IMR-90 (cell line): ENCODE data around the gene OR7C1. TPM values are rescaled to one million over a fixed set of nuclear protein-coding genes. Genes with fewer than 3 reads are reported as not detected.

Experiments used
- ATAC-seq: fragments of 200-7000 bp; cut with Tn5 transposase; 2 replicates; pipeline ENCODE4 v1.9.1; 2020; ENCODE audit warnings: low read depth, mild to moderate bottlenecking, moderate library complexity
- BruUV-seq: library from RNA; stranded (reverse); fragments of 400-500 nt; replicated peaks from 2 replicates; lab custom pipeline; 2021; lab: Mats Ljungman, UMichigan
- CTCF ChIA-PET: fragments of 300-600 bp; formaldehyde crosslinking; extraction: SDS; loops from one replicate; lab custom pipeline; 2021; ENCODE audit warnings: antibody characterized with exemption; lab: Yijun Ruan, JAX
- POLR2A ChIA-PET: fragments of 300-600 bp; sonication (Branson Sonifier 250); formaldehyde crosslinking; loops from one replicate; lab custom pipeline; 2022; ENCODE audit warnings: antibody characterized with exemption; ENCODE audit not compliant: unreplicated experiment; lab: Charles Lee
- DNase-seq: peaks from one replicate; pipeline ENCODE4 v3.0.0; 2013
- H2AFZ ChIP-seq: replicated peaks from 2 replicates; pipeline ENCODE3; 2013; ENCODE audit warnings: low read length, mild to moderate bottlenecking; ENCODE audit not compliant: poor library complexity
- H2AK5ac ChIP-seq: 2 replicates; pipeline ENCODE4 v1.6.1; 2013; ENCODE audit warnings: low read depth, low read length, inconsistent platforms
- H2AK9ac ChIP-seq: replicated peaks from 2 replicates; pipeline ENCODE3; 2013; ENCODE audit warnings: mild to moderate bottlenecking, low read depth, low read length, moderate library complexity; ENCODE audit not compliant: poor library complexity
- H2BK120ac ChIP-seq: 2 replicates; pipeline ENCODE4 v1.6.1; 2013; ENCODE audit warnings: low read depth, low read length, inconsistent platforms
- H2BK15ac ChIP-seq: 3 replicates; pipeline ENCODE4 v1.6.1; 2013; ENCODE audit warnings: low read depth, low read length, inconsistent platforms
- H2BK20ac ChIP-seq: 2 replicates; pipeline ENCODE4 v1.6.1; 2013; ENCODE audit warnings: low read depth, mild to moderate bottlenecking, inconsistent platforms, low read length, moderate library complexity
- H2BK5ac ChIP-seq: 2 replicates; pipeline ENCODE4 v1.6.1; 2013; ENCODE audit warnings: mild to moderate bottlenecking, low read depth, low read length, inconsistent platforms; ENCODE audit not compliant: poor library complexity, severe bottlenecking
- H3K14ac ChIP-seq: replicated peaks from 2 replicates; pipeline ENCODE4 v1.6.1; 2013; ENCODE audit warnings: low read depth, low read length, inconsistent platforms
- H3K18ac ChIP-seq: 2 replicates; pipeline ENCODE4 v1.6.1; 2013; ENCODE audit warnings: low read depth, low read length, control low read depth
- H3K23ac ChIP-seq: 2 replicates; pipeline ENCODE4 v1.6.1; 2013; ENCODE audit warnings: low read depth, low read length, inconsistent platforms
- H3K27ac ChIP-seq: 2 replicates; pipeline ENCODE4 v1.5.1; 2013; ENCODE audit warnings: mild to moderate bottlenecking, control low read depth, low read length; ENCODE audit not compliant: insufficient read depth
- H3K27me3 ChIP-seq: 2 replicates; pipeline ENCODE4 v1.6.1; 2013; ENCODE audit warnings: low read length; ENCODE audit not compliant: control insufficient read depth, insufficient read depth
- H3K36me3 ChIP-seq: 2 replicates; pipeline ENCODE4 v1.6.1; 2013; ENCODE audit warnings: low read length, mixed read lengths; ENCODE audit not compliant: control insufficient read depth, insufficient read depth
- H3K4ac ChIP-seq: 2 replicates; pipeline ENCODE4 v1.6.1; 2013; ENCODE audit warnings: low read depth, low read length, inconsistent platforms
- H3K4me1 ChIP-seq: 2 replicates; pipeline ENCODE4 v1.6.1; 2013; ENCODE audit warnings: low read length, mixed read lengths; ENCODE audit not compliant: control insufficient read depth, insufficient read depth
- H3K4me2 ChIP-seq: 2 replicates; pipeline ENCODE4 v1.6.1; 2013; ENCODE audit warnings: low read depth, mild to moderate bottlenecking, control low read depth, low read length, moderate library complexity
- H3K4me3 ChIP-seq: 2 replicates; pipeline ENCODE4 v1.5.1; 2013; ENCODE audit warnings: low read depth, mild to moderate bottlenecking, control low read depth, low read length, moderate library complexity; ENCODE audit not compliant: insufficient read depth
- H3K56ac ChIP-seq: 2 replicates; pipeline ENCODE4 v1.6.1; 2013; ENCODE audit warnings: low read length, inconsistent platforms; ENCODE audit not compliant: insufficient read depth; ENCODE audit errors: extremely low read depth
- H3K79me1 ChIP-seq, 2 experiments: 2 replicates each; pipeline ENCODE4 v1.6.1; 2013; ENCODE audit warnings: low read length in 2 of 2, inconsistent platforms in 1 of 2, low read depth in 1 of 2
- H3K9ac ChIP-seq: 2 replicates; pipeline ENCODE4 v1.6.1; 2013; ENCODE audit warnings: low read depth, low read length, control low read depth
- H3K9me1 ChIP-seq: 2 replicates; pipeline ENCODE4 v1.6.1; 2013; ENCODE audit warnings: low read length, inconsistent platforms; ENCODE audit not compliant: insufficient read depth
- H3K9me3 ChIP-seq: 2 replicates; pipeline ENCODE4 v1.6.1; 2013; ENCODE audit warnings: low read length; ENCODE audit not compliant: control insufficient read depth, insufficient read depth
- H4K20me1 ChIP-seq: 2 replicates; pipeline ENCODE4 v1.6.1; 2013; ENCODE audit warnings: low read length, inconsistent platforms; ENCODE audit not compliant: insufficient read depth
- H4K5ac ChIP-seq: 2 replicates; pipeline ENCODE4 v1.6.1; 2013; ENCODE audit warnings: mild to moderate bottlenecking, low read depth, low read length, control low read depth
- H4K8ac ChIP-seq, 2 experiments: 2 replicates each; pipeline ENCODE4 v1.6.1; 2013; ENCODE audit warnings: low read depth in 2 of 2, low read length in 2 of 2, control low read depth in 1 of 2, inconsistent platforms in 1 of 2
- H4K91ac ChIP-seq: 2 replicates; pipeline ENCODE4 v1.6.1; 2013; ENCODE audit warnings: low read depth, low read length, inconsistent platforms; ENCODE audit not compliant: insufficient read depth
- BHLHE40 ChIP-seq: fragments of 150-350 bp; IDR thresholded peaks from 2 replicates; pipeline ENCODE4 v1.6.1; 2016; ENCODE audit warnings: mild to moderate bottlenecking, low read depth, low read length
- MAFK ChIP-seq: IDR thresholded peaks from 2 replicates; pipeline ENCODE4 v1.6.1; 2012; ENCODE audit warnings: low read depth, low read length, improper control_type of control experiment
- MAZ ChIP-seq: IDR thresholded peaks from 2 replicates; pipeline ENCODE4 v1.6.1; 2012; ENCODE audit warnings: low read depth, mild to moderate bottlenecking, low read length, improper control_type of control experiment, moderate library complexity, borderline replicate concordance
- RCOR1 ChIP-seq: IDR thresholded peaks from 2 replicates; pipeline ENCODE4 v1.6.1; 2012; ENCODE audit warnings: mild to moderate bottlenecking, low read length, improper control_type of control experiment; ENCODE audit not compliant: insufficient replicate concordance
- RFX5 ChIP-seq: IDR thresholded peaks from 2 replicates; pipeline ENCODE4 v1.8.0; 2012; ENCODE audit warnings: low read depth, mild to moderate bottlenecking, low read length, moderate library complexity
- WGBS, 2 experiments: methylation state at CpG; one replicate each; pipeline versions ENCODE4 v1.1.5 to v1.1.7; 2013; ENCODE audit warnings: missing lambda C conversion rate in 2 of 2; ENCODE audit not compliant: insufficient read length in 1 of 2; ENCODE audit errors: extremely low coverage in 2 of 2; 5-methylcytosine and 5-hydroxymethylcytosine counted together
- dilution Hi-C: fragments of 300-500 bp; cut with HindIII; formaldehyde crosslinking; loops from one replicate; pipeline ENCODE4 v1.14.3; 2018; ENCODE audit warnings: low sequenced_read_pairs; ENCODE audit not compliant: unreplicated experiment
- in situ Hi-C: fragments of 300-500 bp; cut with MboI; formaldehyde crosslinking; loops from 3 replicates; pipeline ENCODE4 v1.14.3; 2019; ENCODE audit warnings: low sequenced_read_pairs, inconsistent platforms, mixed read lengths
- intact Hi-C: fragments of 100-400 bp; cut with micrococcal nuclease; formaldehyde crosslinking; loops from 2 replicates; pipeline ENCODE4 v1.10.0; 2022
- polyA plus RNA-seq, 3 experiments: library from polyadenylated mRNA; depleted of rRNA; stranded (reverse); fragments of >200 nt; gene quantifications; 2 replicates each; pipeline ENCODE4 v1.2.3, GENCODE V29; 2012; ENCODE audit warnings: low replicate concordance in 1 of 3
- total RNA-seq: library from RNA; depleted of rRNA; stranded (reverse); fragments of >200 nt; gene quantifications from 2 replicates; pipeline ENCODE4 v1.2.3, GENCODE V29; 2012

The OR7C1 gene
- total and polyA plus RNA-seq, 2 of the 4 experiments (the other 2 are of a cell fraction) = not detected

DNA sequence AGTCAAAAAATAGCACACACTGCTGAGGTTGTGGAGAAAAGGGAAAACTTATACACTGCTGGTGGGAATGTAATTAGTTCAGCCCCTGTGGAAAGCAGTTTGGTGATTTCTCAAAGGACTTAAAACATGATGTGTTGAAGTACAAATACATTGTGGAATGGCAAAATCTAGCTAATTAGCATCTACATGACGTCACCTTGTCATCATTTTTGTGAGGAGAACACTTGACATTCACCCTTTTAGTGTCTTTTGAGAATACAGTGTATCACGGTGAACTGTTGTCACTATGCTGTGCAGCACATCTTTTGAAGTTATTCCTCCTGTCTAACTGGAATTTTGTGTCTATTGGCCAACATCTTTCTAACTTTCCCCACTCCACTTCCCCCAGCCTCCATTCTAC lies 8.2 kb upstream of the OR7C1 start:
- CTCF ChIA-PET = no interaction called here
- Histone ChIP-seq H2AK9ac (no peak overlapping the region), H3K23ac (no peak overlapping the region), H3K4me2 (no peak overlapping the region), H3K4me3 (no peak overlapping the region), H3K9me3 (peaks cover 3% of the 10 kb centered on the region; the same call in 1 of the 2 replicates), H3K4ac (no peak overlapping the region), H2AFZ (no peak overlapping the region), H3K79me1 (no peaks in the 10 kb centered on the region), H3K9ac (no peak overlapping the region), H3K36me3 (no peaks in the 10 kb centered on the region), H2AK5ac (no peak overlapping the region), H4K8ac (no peak overlapping the region), H4K91ac (no peak overlapping the region), H2BK5ac (no peak overlapping the region), H4K5ac (no peak overlapping the region), H2BK20ac (no peak overlapping the region), H3K4me1 (no peaks in the 10 kb centered on the region), H3K9me1 (no peaks in the 10 kb centered on the region), H3K27ac (no peak overlapping the region), H3K56ac (no peak overlapping the region), H4K20me1 (no peaks in the 10 kb centered on the region), H3K14ac (no peak overlapping the region), H2BK15ac (no peak overlapping the region), H3K27me3 (no peaks in the 10 kb centered on the region), H3K18ac (no peak overlapping the region), H2BK120ac (no peak overlapping the region)
- dilution Hi-C loops (no loop called here), in situ Hi-C loops (no loop called here), intact Hi-C loops (no loop called here)
- no TSS peak for BruUV-seq
- DNase-seq (no peak), ATAC-seq (no peak)
- POLR2A ChIA-PET = no interaction called here
- no CpG with 5 or more reads among the region's 2 CpGs for WGBS, 2 experiments
- TF ChIP-seq RFX5 (no peak), MAZ (no peak), BHLHE40 (no peak), MAFK (no peak), RCOR1 (no peak)
